NT2/D1 (cell line): ENCODE measurements around the gene TMPRSS11A.

Experiments used
- DNase-seq: peaks from one replicate; pipeline ENCODE4 v3.0.0-alpha.2; 2011; ENCODE audit warnings: low read depth, low spot score
- H3K27me3 ChIP-seq: 2 replicates; pipeline ENCODE4 v1.6.0; 2011; ENCODE audit warnings: mild to moderate bottlenecking; ENCODE audit not compliant: insufficient read length, insufficient read depth
- H3K36me3 ChIP-seq: 2 replicates; pipeline ENCODE4 v1.6.1; 2011; ENCODE audit warnings: mild to moderate bottlenecking, low read length, mixed read lengths; ENCODE audit not compliant: insufficient read depth, insufficient read length
- H3K4me1 ChIP-seq: 2 replicates; pipeline ENCODE4 v1.5.1; 2011; ENCODE audit not compliant: insufficient read depth, insufficient read length
- H3K4me3 ChIP-seq: 2 replicates; pipeline ENCODE4 v1.5.1; 2011; ENCODE audit warnings: low read depth; ENCODE audit not compliant: insufficient read length
- H3K9ac ChIP-seq: 2 replicates; pipeline ENCODE4 v1.6.0; 2011; ENCODE audit warnings: low read depth; ENCODE audit not compliant: insufficient read length
- H3K9me3 ChIP-seq: 2 replicates; pipeline ENCODE4 v1.5.1; 2011; ENCODE audit warnings: mild to moderate bottlenecking, low read length; ENCODE audit not compliant: insufficient read depth
- SUZ12 ChIP-seq: IDR thresholded peaks from 2 replicates; pipeline ENCODE4 v1.6.1; 2011; ENCODE audit not compliant: insufficient read length, insufficient read depth; ENCODE audit errors: extremely low read depth
- YY1 ChIP-seq: IDR thresholded peaks from 2 replicates; pipeline ENCODE4 v1.6.1; 2011; ENCODE audit not compliant: insufficient read length, insufficient read depth
- ZNF274 ChIP-seq: IDR thresholded peaks from 2 replicates; pipeline ENCODE4 v1.6.1; 2011; ENCODE audit warnings: mild to moderate bottlenecking, low read depth, low read length

TMPRSS11A gene

GRCh38 chr4:67885762-67886161, 77.5 kb downstream of the TMPRSS11A start:
- Histone ChIP-seq H3K36me3 (no peaks in the 10 kb centered on the region), H3K9ac (no peak overlapping the region), H3K4me3 (no peak overlapping the region), H3K9me3 (no peaks in the 10 kb centered on the region), H3K27me3 (no peaks in the 10 kb centered on the region), H3K4me1 (no peaks in the 10 kb centered on the region)
- DNase-seq = no peak
- no peak for TF ChIP-seq ZNF274
- no peak for TF ChIP-seq YY1
- TF ChIP-seq SUZ12 = no peak

GRCh38 chr4:67884701-67885100, 78.6 kb downstream of the TMPRSS11A start:
- DNase-seq = no peak
- no peaks in the 10 kb centered on the region for H3K4me1 ChIP-seq
- no peaks in the 10 kb centered on the region for H3K27me3 ChIP-seq
- H3K36me3 ChIP-seq = no peaks in the 10 kb centered on the region
- TF ChIP-seq ZNF274 (no peak), YY1 (no peak), SUZ12 (no peak)
- no peak overlapping the region for H3K9ac ChIP-seq
- no peak overlapping the region for H3K4me3 ChIP-seq
- no peaks in the 10 kb centered on the region for H3K9me3 ChIP-seq

- H3K9ac ChIP-seq = no peak within 1 kb of the TSS
- no peaks in the 10 kb centered on the region for H3K9me3 ChIP-seq
- no peaks in the 10 kb centered on the region for H3K36me3 ChIP-seq
- no peak within 1 kb of the TSS for H3K4me3 ChIP-seq
- no peak for TF ChIP-seq ZNF274
- TF ChIP-seq SUZ12 = no peak
- TF ChIP-seq YY1 = no peak
- no peak for DNase-seq
- H3K4me1 ChIP-seq = no peaks in the 10 kb centered on the region
- no peaks in the 10 kb centered on the region for H3K27me3 ChIP-seq
Observed at GRCh38 chr4:67883902-67884301, 79.4 kb downstream of the TMPRSS11A start, which contains the start of gene TMPRSS11D. Gene TMPRSS11D, minus strand, starts transcription at chr4:67884002. Its CDS starts 69 bp downstream, at chr4:67883933.

GRCh38 chr4:67883458-67883857, 79.8 kb downstream of the TMPRSS11A start:
- Histone ChIP-seq H3K36me3 (no peaks in the 10 kb centered on the region), H3K9me3 (no peaks in the 10 kb centered on the region), H3K4me1 (no peaks in the 10 kb centered on the region), H3K4me3 (no peak overlapping the region), H3K27me3 (no peaks in the 10 kb centered on the region), H3K9ac (no peak overlapping the region)
- no peak for DNase-seq
- TF ChIP-seq YY1 (no peak), SUZ12 (no peak), ZNF274 (no peak)

- no peak for DNase-seq
- TF ChIP-seq YY1 (no peak), ZNF274 (no peak), SUZ12 (no peak)
- Histone ChIP-seq H3K4me3 (no peak overlapping the region), H3K4me1 (no peaks in the 10 kb centered on the region), H3K27me3 (no peaks in the 10 kb centered on the region), H3K9me3 (no peaks in the 10 kb centered on the region), H3K36me3 (no peaks in the 10 kb centered on the region), H3K9ac (no peak overlapping the region)
Observed at GRCh38 chr4:67880866-67881610, 82.3 kb downstream of the TMPRSS11A start.

- no peak for DNase-seq
- Histone ChIP-seq H3K27me3 (no peaks in the 10 kb centered on the region), H3K9ac (no peak overlapping the region), H3K36me3 (no peaks in the 10 kb centered on the region), H3K9me3 (no peaks in the 10 kb centered on the region), H3K4me1 (no peaks in the 10 kb centered on the region), H3K4me3 (no peak overlapping the region)
- no peak for TF ChIP-seq YY1
Observed at GRCh38 chr4:67879486-67879885, 83.8 kb downstream of the TMPRSS11A start.

GRCh38 chr4:67877086-67877485, 86.2 kb downstream of the TMPRSS11A start:
- no peaks in the 10 kb centered on the region for H3K36me3 ChIP-seq
- TF ChIP-seq ZNF274 = no peak
- H3K27me3 ChIP-seq = no peaks in the 10 kb centered on the region
- no peaks in the 10 kb centered on the region for H3K4me1 ChIP-seq
- H3K4me3 ChIP-seq = no peak overlapping the region
- DNase-seq = no peak
- no peaks in the 10 kb centered on the region for H3K9me3 ChIP-seq
- no peak overlapping the region for H3K9ac ChIP-seq

GRCh38 chr4:67874986-67875385, 88.3 kb downstream of the TMPRSS11A start:
- H3K9me3 ChIP-seq = no peaks in the 10 kb centered on the region
- H3K4me3 ChIP-seq = no peak overlapping the region
- H3K36me3 ChIP-seq = no peaks in the 10 kb centered on the region
- H3K4me1 ChIP-seq = no peaks in the 10 kb centered on the region
- H3K27me3 ChIP-seq = no peaks in the 10 kb centered on the region
- H3K9ac ChIP-seq = no peak overlapping the region
- DNase-seq = no peak
- TF ChIP-seq SUZ12 (no peak), ZNF274 (no peak), YY1 (no peak)
